A673 (cell line): Measurements from ENCODE around the gene ZNF680.

ENCODE experiments used
- CTCF ChIP-seq: fragments of 300-800, 200-600 bp; sonication (generic); conservative IDR thresholded peaks from 2 replicates; pipeline ENCODE4 v1.5.1; 2017; ENCODE audit warnings: low read depth, mild to moderate bottlenecking, antibody characterized with exemption, low read length, moderate library complexity, mixed read lengths
- EZH2 ChIP-seq: fragments of 200-600 bp; sonication (generic); IDR thresholded peaks from 2 replicates; pipeline ENCODE4 v1.6.1; 2017; ENCODE audit warnings: borderline replicate concordance, low read depth, mild to moderate bottlenecking, mixed read lengths, antibody characterized with exemption, low read length; ENCODE audit not compliant: poor library complexity, severe bottlenecking

DNA sequence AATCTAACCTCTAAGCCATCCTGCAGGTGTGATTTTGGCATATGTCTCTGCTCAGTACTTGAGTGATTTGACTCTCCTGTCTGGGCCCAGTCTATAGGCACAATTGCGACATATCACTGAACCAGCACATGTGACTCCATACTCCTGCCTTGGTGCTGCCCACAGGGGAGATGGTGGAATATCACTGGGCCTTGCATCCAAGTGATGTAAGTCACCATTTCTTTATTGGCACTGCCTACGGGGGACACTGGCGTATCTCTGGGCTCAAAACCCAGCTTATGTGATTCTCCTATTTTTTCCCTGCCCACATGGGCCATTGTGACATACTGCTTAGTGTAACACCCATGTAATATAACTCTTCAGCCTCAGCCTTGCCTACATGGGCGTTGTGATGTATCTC lies 48.1 kb upstream of the ZNF680 start:
- TF ChIP-seq CTCF (no peak), EZH2 (no peak)
